ENCODE data around the gene TBK1.

Gene TBK1

GRCh38 chr12:64480148-64480547 is 28.2 kb downstream of the TBK1 start:
- no peak for DNase-seq
- no peak overlapping the region for H3K4me2 ChIP-seq (ENCODE audit: low read depth, low read length)
- no peaks in the 10 kb centered on the region for H3K27me3 ChIP-seq (replicated peaks; ENCODE audit: insufficient read depth, low read length)
- no peak overlapping the region for H3K4me3 ChIP-seq (ENCODE audit: low read length)
- no peaks in the 10 kb centered on the region for H4K20me1 ChIP-seq (ENCODE audit: insufficient read depth, low read length)
- H3F3A ChIP-seq (ENCODE audit: insufficient read depth, low read length): no peaks in the 10 kb centered on the region
- H3K9me3 ChIP-seq (replicated peaks; ENCODE audit: insufficient read depth, low read length): no peaks in the 10 kb centered on the region
- peaks cover 9% of the 10 kb centered on the region; the same call in 1 of the 2 replicates for H3K36me3 ChIP-seq (replicated peaks; ENCODE audit: insufficient read depth, low read length)
- no peak for TF ChIP-seq EZH2 (optimal IDR thresholded peaks at IDR 0.05; ENCODE audit: low read depth, low read length)
- no peak for TF ChIP-seq EZH2phosphoT487 (IDR thresholded peaks at IDR 0.05; ENCODE audit: low read length)
- TF ChIP-seq CTCF (IDR thresholded peaks at IDR 0.05; ENCODE audit: low read length): no peak
- H3K9me2 ChIP-seq (replicated peaks; ENCODE audit: insufficient read depth, low read length): no peaks in the 10 kb centered on the region
- no peaks in the 10 kb centered on the region for H3K4me1 ChIP-seq (ENCODE audit: low read length)
- no peak overlapping the region for H3K9ac ChIP-seq (ENCODE audit: low read length)
- no peak overlapping the region for H3K27ac ChIP-seq (ENCODE audit: low read length)
- H2AFZ ChIP-seq (ENCODE audit: low read length): no peak overlapping the region
- peaks cover 45% of the 10 kb centered on the region for H3K79me2 ChIP-seq (ENCODE audit: low read length)

- Histone ChIP-seq H2AFZ (ENCODE audit: low read length) (no peak overlapping the region), H3K9ac (ENCODE audit: low read length) (no peak overlapping the region), H3K9me3 (replicated peaks; ENCODE audit: insufficient read depth, low read length) (no peaks in the 10 kb centered on the region), H3K4me3 (ENCODE audit: low read length) (no peak overlapping the region), H3F3A (ENCODE audit: insufficient read depth, low read length) (no peaks in the 10 kb centered on the region), H3K27ac (ENCODE audit: low read length) (no peak overlapping the region), H3K9me2 (replicated peaks; ENCODE audit: insufficient read depth, low read length) (no peaks in the 10 kb centered on the region), H3K36me3 (replicated peaks; ENCODE audit: insufficient read depth, low read length) (peaks cover 5% of the 10 kb centered on the region; the same call in 1 of the 2 replicates), H4K20me1 (ENCODE audit: insufficient read depth, low read length) (no peaks in the 10 kb centered on the region), H3K27me3 (replicated peaks; ENCODE audit: insufficient read depth, low read length) (no peaks in the 10 kb centered on the region), H3K79me2 (ENCODE audit: low read length) (no peaks in the 10 kb centered on the region), H3K4me1 (ENCODE audit: low read length) (no peaks in the 10 kb centered on the region), H3K4me2 (ENCODE audit: low read depth, low read length) (no peak overlapping the region)
- TF ChIP-seq EZH2 (optimal IDR thresholded peaks at IDR 0.05; ENCODE audit: low read depth, low read length): no peak
- no peak for TF ChIP-seq EZH2phosphoT487 (IDR thresholded peaks at IDR 0.05; ENCODE audit: low read length)
- no peak for TF ChIP-seq CTCF (IDR thresholded peaks at IDR 0.05; ENCODE audit: low read length)
- no peak for DNase-seq
These were observed 34.7 kb downstream of the TBK1 start for GRCh38 chr12:64486657-64487056.

GRCh38 chr12:64491718-64492117 is 39.8 kb downstream of the TBK1 start:
- Histone ChIP-seq H3K9me2 (replicated peaks; ENCODE audit: insufficient read depth, low read length) (no peaks in the 10 kb centered on the region), H3F3A (ENCODE audit: insufficient read depth, low read length) (no peaks in the 10 kb centered on the region), H3K27me3 (replicated peaks; ENCODE audit: insufficient read depth, low read length) (no peaks in the 10 kb centered on the region), H3K4me3 (ENCODE audit: low read length) (no peak overlapping the region), H3K4me1 (ENCODE audit: low read length) (no peaks in the 10 kb centered on the region), H3K9ac (ENCODE audit: low read length) (no peak overlapping the region), H4K20me1 (ENCODE audit: insufficient read depth, low read length) (no peaks in the 10 kb centered on the region), H2AFZ (ENCODE audit: low read length) (no peak overlapping the region), H3K79me2 (ENCODE audit: low read length) (no peaks in the 10 kb centered on the region), H3K9me3 (replicated peaks; ENCODE audit: insufficient read depth, low read length) (no peaks in the 10 kb centered on the region), H3K4me2 (ENCODE audit: low read depth, low read length) (no peak overlapping the region), H3K27ac (ENCODE audit: low read length) (no peak overlapping the region), H3K36me3 (replicated peaks; ENCODE audit: insufficient read depth, low read length) (peaks cover 15% of the 10 kb centered on the region; the same call in 1 of the 2 replicates)
- DNase-seq: no peak
- TF ChIP-seq CTCF (IDR thresholded peaks at IDR 0.05; ENCODE audit: low read length) (no peak), EZH2 (optimal IDR thresholded peaks at IDR 0.05; ENCODE audit: low read depth, low read length) (no peak), EZH2phosphoT487 (IDR thresholded peaks at IDR 0.05; ENCODE audit: low read length) (no peak)
